BJ (cell line): ENCODE data around the gene RHOF. TPM values are rescaled to one million over a fixed set of nuclear protein-coding genes. Genes with fewer than 3 reads are reported as not detected.

Experiments
- CTCF ChIA-PET: fragments of 350-600 bp; formaldehyde crosslinking; extraction: SDS; loops from one replicate; lab custom pipeline; 2021; ENCODE audit warnings: antibody characterized with exemption, inconsistent platforms; lab: Yijun Ruan, JAX
- POLR2A ChIA-PET: fragments of 300-600 bp; sonication (Branson Sonifier 250); formaldehyde crosslinking; extraction: SDS; loops from one replicate; lab custom pipeline; 2021; ENCODE audit warnings: antibody characterized with exemption; lab: Charles Lee
- DNase-seq: peaks from one replicate; pipeline ENCODE4 v3.0.0-alpha.2; 2011; ENCODE audit warnings: low read depth
- H3K27me3 ChIP-seq: 2 replicates; pipeline ENCODE4 v1.6.0; 2011; ENCODE audit warnings: low read length; ENCODE audit not compliant: control insufficient read depth, insufficient read depth
- H3K36me3 ChIP-seq: 2 replicates; pipeline ENCODE4 v1.5.1; 2011; ENCODE audit warnings: low read length; ENCODE audit not compliant: control insufficient read depth, insufficient read depth
- H3K4me3 ChIP-seq: 2 replicates; pipeline ENCODE4 v1.5.1; 2011; ENCODE audit warnings: low read depth, mild to moderate bottlenecking, control low read depth, low read length
- CTCF ChIP-seq: IDR thresholded peaks from 2 replicates; pipeline ENCODE4 v1.5.1; 2011; ENCODE audit warnings: low read depth, mild to moderate bottlenecking, control low read depth, inconsistent platforms, low read length, moderate library complexity; ENCODE audit not compliant: insufficient read depth
- polyA plus RNA-seq: library from polyadenylated mRNA; depleted of rRNA; stranded (reverse); fragments of >200 nt; gene quantifications from 2 replicates; pipeline ENCODE4 v1.2.3, GENCODE V29; 2011

Gene RHOF
- polyA plus RNA-seq, 1 experiment, result 3.0 TPM

DNA sequence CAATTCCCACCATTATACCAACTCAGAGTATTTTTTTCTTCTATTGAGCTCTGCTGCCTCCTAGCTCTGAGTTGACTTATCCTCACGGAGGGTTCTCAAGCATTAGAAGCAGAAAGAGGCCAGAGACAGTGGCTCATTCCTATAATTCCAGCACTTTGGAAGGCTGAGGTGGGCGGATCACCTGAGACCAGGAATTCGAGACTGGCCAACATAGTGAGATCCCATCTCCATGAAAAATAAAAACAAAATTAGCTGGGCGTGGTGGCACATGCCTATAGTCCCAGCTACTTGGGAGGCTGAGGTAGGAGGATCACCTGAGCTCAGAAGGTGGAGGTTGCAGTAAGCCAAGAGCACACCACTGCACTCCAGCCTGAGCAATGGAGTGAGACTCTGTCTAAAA is 44.2 kb upstream of the RHOF start:
- CTCF ChIA-PET, result interaction anchor here (0.7 to 6.6 kb wide), 5 partner anchors 10 to 61 kb away, joined by 3 to 27 read pairs (median 4); partner anchors contain the start of gene RHOF
- TF ChIP-seq CTCF, result no peak
- H3K27me3 ChIP-seq, result no peaks in the 10 kb centered on the region
- no peak overlapping the region for H3K4me3 ChIP-seq
- POLR2A ChIA-PET, result no interaction called here
- no peaks in the 10 kb centered on the region; the same call in 1 of the 2 replicates for H3K36me3 ChIP-seq
- no peak for DNase-seq

DNA sequence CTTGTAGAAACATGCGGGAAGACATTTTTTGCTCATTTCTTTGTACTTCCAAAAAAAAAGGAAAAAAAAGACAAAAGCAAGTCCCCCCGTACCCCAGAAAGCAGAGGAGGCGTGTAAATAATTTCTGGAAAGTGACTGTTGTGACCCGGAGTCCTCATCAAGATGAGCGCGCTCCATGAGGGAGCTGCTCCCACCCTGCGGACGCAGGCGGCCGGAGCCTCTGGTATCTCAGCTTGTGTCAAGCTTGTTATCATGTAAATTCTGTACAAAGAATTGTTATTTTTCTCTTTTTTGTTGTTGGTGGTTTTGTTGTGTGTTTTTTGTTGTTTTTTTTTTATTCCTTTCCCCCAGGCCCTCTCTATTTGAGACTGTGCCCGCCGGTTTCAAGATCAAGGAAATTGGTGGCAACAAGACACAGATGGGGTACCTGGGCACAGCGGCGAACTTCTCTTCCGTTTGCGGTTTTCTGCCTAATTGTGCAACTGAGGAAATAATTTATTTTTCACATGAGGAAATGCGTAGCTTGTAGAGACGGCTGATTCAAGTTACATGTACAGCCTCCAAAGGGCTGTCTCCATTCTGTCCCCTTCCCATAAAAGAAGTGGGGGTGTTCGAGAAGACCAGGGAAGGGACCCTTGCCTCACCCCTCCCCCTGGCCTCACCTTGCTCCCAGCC is 38.2 kb upstream of the RHOF start:
- CTCF ChIA-PET, result interaction anchor here (1.2 kb wide), 1 partner anchor 37 kb away, joined by 3 read pairs; no protein-coding TSS in a partner anchor
- POLR2A ChIA-PET, result no interaction called here

DNA sequence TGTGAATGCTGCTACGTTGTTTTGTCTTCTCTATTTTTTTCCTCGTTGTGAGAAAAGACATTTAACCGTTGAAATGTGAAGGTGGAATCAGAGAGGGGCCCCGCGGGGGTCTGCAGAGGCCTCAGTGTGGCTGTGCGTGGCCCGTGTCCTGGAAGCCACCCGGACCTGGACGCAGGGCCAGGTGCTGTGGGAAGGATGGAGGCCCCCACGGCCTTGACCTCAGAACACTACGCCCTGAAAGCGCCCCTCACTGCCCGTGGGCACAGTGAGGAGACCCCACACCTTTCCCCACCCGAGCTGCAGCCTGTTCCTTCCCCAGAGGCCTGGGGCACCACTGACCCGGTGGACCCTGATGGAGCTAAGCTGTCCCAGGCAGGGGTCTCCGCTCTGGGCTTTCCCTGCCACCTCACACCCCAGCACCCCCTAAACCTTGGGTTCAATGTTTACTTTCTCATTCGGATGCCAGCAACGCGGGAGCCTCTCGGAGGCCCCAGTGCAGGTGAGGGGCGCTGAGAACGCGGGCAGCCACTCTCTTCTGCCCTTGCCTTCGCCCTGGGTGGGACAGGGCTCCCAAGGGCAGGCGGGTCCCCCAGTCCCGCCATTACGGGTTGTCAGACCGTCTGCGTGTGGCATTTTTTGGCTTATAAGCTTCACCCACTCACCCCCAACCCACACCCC is 37.2 kb upstream of the RHOF start:
- no peaks in the 10 kb centered on the region for H3K27me3 ChIP-seq
- ChIA-PET CTCF (interaction anchor here (1.2 kb wide), 1 partner anchor 36 kb away, joined by 3 read pairs; no protein-coding TSS in a partner anchor), POLR2A (no interaction called here)
- TF ChIP-seq CTCF, result no peak
- no peak for DNase-seq
- no peak overlapping the region for H3K4me3 ChIP-seq
- peaks cover 39% of the 10 kb centered on the region for H3K36me3 ChIP-seq

More for the DNA sequence above, 38.2 kb upstream of the RHOF start:
- DNase-seq, result no peak
- peaks cover 34% of the 10 kb centered on the region for H3K36me3 ChIP-seq
- no peak for TF ChIP-seq CTCF
- H3K4me3 ChIP-seq, result no peak overlapping the region
- no peaks in the 10 kb centered on the region for H3K27me3 ChIP-seq

DNA sequence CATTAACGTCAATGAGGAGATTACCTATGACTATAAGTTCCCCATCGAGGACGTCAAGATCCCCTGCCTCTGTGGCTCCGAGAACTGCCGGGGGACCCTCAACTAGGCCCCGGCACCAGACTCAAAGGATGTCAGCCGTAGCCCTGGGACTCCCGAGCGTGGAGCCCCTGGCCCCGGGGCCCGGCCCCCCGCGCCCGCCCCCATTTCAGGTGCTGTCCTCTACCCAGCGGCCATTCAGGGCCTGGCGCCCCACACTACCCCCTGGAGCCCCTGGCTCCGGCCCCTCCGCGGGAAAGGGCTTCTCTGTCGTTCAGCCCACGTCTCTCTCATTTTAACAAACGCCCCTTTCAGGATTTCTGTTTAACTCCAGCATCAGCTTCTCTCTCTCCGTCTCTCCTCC is 36.6 kb upstream of the RHOF start:
- Histone ChIP-seq H3K4me3 (no peak overlapping the region), H3K36me3 (peaks cover 42% of the 10 kb centered on the region), H3K27me3 (no peaks in the 10 kb centered on the region)
- TF ChIP-seq CTCF, result no peak
- POLR2A ChIA-PET, result no interaction called here
- CTCF ChIA-PET, result interaction anchor here (0.6 to 1.0 kb wide), 2 partner anchors 36 to 91 kb away, joined by 3 to 4 read pairs; no protein-coding TSS in a partner anchor
- DNase-seq, result no peak

- Histone ChIP-seq H3K27me3 (no peaks in the 10 kb centered on the region), H3K36me3 (peaks cover 43% of the 10 kb centered on the region), H3K4me3 (no peak overlapping the region)
- TF ChIP-seq CTCF, result no peak
- ChIA-PET CTCF (interaction anchor here (0.6 to 4.7 kb wide), 3 partner anchors 17 to 91 kb away, joined by 3 to 26 read pairs (median 4); no protein-coding TSS in a partner anchor), POLR2A (no interaction called here)
- DNase-seq, result no peak
Observed at GRCh38 chr12:121829250-121829918, 35.9 kb upstream of the RHOF start.
